GM12878 (cell line): ENCODE data around the gene IQCC.

Experiments
- BRCA1 ChIP-seq: IDR thresholded peaks from 2 replicates; pipeline ENCODE4 v1.6.1; 2011; ENCODE audit warnings: low read depth, low read length, improper control_type of control experiment
- CHD2 ChIP-seq: IDR thresholded peaks from 2 replicates; pipeline ENCODE4 v1.6.1; 2011; ENCODE audit warnings: low read depth, low read length, improper control_type of control experiment, borderline replicate concordance
- FOXM1 ChIP-seq: IDR thresholded peaks from 2 replicates; pipeline ENCODE4 v1.6.1; 2012; ENCODE audit warnings: low read depth, mild to moderate bottlenecking, inconsistent platforms, low read length, moderate library complexity
- NFYB ChIP-seq: IDR thresholded peaks from 2 replicates; pipeline ENCODE4 v1.6.1; 2011; ENCODE audit warnings: low read depth, mild to moderate bottlenecking, low read length, improper control_type of control experiment, moderate library complexity; ENCODE audit not compliant: insufficient read depth
- POLR2AphosphoS5 ChIP-seq: IDR thresholded peaks from 2 replicates; pipeline ENCODE4 v1.6.1; 2011; ENCODE audit warnings: mild to moderate bottlenecking, low read length, inconsistent platforms
- RAD51 ChIP-seq: fragments of 450-650 bp; IDR thresholded peaks from 2 replicates; pipeline ENCODE4 v1.6.1; 2016; ENCODE audit warnings: moderate library complexity, mild to moderate bottlenecking, inconsistent platforms
- SIN3A ChIP-seq: IDR thresholded peaks from 2 replicates; pipeline ENCODE4 v1.6.1; 2012; ENCODE audit warnings: low read depth, low read length, improper control_type of control experiment
- ZNF274 ChIP-seq: IDR thresholded peaks from one replicate; pipeline ENCODE4 v1.8.0; 2011; ENCODE audit not compliant: insufficient read length, insufficient read depth
- TF ChIP-seq, protein P1 (sequence below), 3 experiments: IDR thresholded peaks in 2 of 3; conservative IDR thresholded peaks in 1 of 3; 2 replicates each; pipeline ENCODE4 v1.5.1; 2011; ENCODE audit warnings: low read depth in 3 of 3, low read length in 3 of 3, mild to moderate bottlenecking in 3 of 3, control low read depth in 2 of 3, moderate library complexity in 2 of 3, inconsistent platforms in 1 of 3, mixed read lengths in 1 of 3; ENCODE audit not compliant: control insufficient read depth in 2 of 3, insufficient read depth in 1 of 3; ENCODE audit errors: extremely low read depth in 1 of 3

DNA sequence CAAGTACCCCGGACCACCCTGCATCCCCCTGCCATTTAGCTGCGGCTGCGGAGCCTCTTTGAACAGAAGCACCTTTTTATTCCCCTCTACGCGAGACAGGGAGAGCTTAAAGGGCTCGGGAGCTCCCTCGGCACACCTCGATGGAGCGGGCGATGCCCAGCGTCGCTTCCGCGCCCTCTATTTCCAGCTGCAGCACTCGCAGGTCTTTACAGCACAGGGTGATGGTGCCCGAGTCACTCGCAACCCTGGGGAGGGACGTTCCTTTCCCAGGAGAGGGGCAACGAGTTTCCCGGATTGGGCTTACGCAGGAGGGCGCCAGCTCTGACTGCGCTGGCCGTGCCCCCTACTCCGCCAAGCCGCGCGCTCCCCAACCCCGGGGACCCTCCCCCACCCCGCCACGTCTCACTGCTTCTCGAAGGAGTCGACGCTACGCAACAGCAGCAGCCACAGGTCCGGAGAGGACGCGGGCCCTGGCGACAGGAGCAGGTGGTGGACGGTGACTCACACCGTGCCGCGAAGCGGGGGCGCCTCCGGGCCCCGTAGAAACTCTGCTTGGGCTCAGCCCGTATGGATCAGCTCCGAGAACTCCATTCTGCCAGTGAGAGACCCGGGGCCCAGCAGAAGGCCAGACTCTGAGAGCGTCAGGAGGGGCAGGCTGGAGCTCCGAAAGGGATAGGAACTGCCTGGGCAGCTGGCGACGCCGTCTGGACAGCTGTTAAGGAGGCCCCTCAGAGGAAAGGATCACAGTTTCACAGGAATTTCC, 35.7 kb downstream of the IQCC start:
- no peak for TF ChIP-seq NFYB
- TF ChIP-seq SIN3A = no peak
- no peak for TF ChIP-seq RAD51
- no peak for TF ChIP-seq ZNF274
- TF ChIP-seq, protein P1, sequence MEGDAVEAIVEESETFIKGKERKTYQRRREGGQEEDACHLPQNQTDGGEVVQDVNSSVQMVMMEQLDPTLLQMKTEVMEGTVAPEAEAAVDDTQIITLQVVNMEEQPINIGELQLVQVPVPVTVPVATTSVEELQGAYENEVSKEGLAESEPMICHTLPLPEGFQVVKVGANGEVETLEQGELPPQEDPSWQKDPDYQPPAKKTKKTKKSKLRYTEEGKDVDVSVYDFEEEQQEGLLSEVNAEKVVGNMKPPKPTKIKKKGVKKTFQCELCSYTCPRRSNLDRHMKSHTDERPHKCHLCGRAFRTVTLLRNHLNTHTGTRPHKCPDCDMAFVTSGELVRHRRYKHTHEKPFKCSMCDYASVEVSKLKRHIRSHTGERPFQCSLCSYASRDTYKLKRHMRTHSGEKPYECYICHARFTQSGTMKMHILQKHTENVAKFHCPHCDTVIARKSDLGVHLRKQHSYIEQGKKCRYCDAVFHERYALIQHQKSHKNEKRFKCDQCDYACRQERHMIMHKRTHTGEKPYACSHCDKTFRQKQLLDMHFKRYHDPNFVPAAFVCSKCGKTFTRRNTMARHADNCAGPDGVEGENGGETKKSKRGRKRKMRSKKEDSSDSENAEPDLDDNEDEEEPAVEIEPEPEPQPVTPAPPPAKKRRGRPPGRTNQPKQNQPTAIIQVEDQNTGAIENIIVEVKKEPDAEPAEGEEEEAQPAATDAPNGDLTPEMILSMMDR (IDR thresholded peaks at IDR 0.05 in 2 of 3, conservative IDR thresholded peaks at IDR 0.05 in 1 of 3; ENCODE audit: control insufficient read depth in 2 of 3, extremely low read depth in 1 of 3, insufficient read depth in 1 of 3, low read depth in 3 of 3, low read length in 3 of 3) = peak in 2 of 3 experiments; percentile 0 to 7; a peak in 1 of 6 replicates
- no peak for TF ChIP-seq POLR2AphosphoS5
- TF ChIP-seq CHD2 = no peak
- TF ChIP-seq FOXM1 = no peak
- no peak for TF ChIP-seq BRCA1
